Measurements from ENCODE around the gene GNAI1.

GNAI1 gene

DNA sequence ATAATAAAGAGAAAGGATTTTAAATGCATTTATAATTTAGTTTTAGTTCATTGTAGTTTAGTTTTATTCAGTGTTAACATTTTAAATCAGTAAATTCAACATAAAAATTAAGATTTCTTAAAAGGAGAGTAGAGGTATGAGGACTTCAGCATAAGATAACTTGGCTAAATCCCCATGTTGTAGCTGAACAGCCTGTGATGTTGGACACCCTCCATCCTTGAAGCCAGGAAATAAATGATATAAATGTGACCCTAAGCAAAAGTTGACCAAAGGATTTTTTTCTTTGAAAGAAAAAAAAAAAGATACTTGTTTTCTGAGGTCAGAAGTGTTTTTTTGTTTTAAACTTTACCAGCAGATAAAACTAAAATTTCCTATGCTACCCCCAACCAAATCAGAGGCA, 48.7 kb downstream of the GNAI1 start:
- Histone ChIP-seq H3K9me3 (ENCODE audit: severe bottlenecking) (no peaks in the 10 kb centered on the region), H3K27me3 (ENCODE audit: insufficient read depth, low read depth, severe bottlenecking) (no peaks in the 10 kb centered on the region), H3K4me3 (ENCODE audit: low read depth, low read length) (no peak overlapping the region), H3K27ac (no peak overlapping the region), H3K36me3 (no peaks in the 10 kb centered on the region)
- no peak for DNase-seq
- TF ChIP-seq, protein P1, sequence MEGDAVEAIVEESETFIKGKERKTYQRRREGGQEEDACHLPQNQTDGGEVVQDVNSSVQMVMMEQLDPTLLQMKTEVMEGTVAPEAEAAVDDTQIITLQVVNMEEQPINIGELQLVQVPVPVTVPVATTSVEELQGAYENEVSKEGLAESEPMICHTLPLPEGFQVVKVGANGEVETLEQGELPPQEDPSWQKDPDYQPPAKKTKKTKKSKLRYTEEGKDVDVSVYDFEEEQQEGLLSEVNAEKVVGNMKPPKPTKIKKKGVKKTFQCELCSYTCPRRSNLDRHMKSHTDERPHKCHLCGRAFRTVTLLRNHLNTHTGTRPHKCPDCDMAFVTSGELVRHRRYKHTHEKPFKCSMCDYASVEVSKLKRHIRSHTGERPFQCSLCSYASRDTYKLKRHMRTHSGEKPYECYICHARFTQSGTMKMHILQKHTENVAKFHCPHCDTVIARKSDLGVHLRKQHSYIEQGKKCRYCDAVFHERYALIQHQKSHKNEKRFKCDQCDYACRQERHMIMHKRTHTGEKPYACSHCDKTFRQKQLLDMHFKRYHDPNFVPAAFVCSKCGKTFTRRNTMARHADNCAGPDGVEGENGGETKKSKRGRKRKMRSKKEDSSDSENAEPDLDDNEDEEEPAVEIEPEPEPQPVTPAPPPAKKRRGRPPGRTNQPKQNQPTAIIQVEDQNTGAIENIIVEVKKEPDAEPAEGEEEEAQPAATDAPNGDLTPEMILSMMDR (IDR thresholded peaks at IDR 0.05; ENCODE audit: low read depth, low read length): no peak

DNA sequence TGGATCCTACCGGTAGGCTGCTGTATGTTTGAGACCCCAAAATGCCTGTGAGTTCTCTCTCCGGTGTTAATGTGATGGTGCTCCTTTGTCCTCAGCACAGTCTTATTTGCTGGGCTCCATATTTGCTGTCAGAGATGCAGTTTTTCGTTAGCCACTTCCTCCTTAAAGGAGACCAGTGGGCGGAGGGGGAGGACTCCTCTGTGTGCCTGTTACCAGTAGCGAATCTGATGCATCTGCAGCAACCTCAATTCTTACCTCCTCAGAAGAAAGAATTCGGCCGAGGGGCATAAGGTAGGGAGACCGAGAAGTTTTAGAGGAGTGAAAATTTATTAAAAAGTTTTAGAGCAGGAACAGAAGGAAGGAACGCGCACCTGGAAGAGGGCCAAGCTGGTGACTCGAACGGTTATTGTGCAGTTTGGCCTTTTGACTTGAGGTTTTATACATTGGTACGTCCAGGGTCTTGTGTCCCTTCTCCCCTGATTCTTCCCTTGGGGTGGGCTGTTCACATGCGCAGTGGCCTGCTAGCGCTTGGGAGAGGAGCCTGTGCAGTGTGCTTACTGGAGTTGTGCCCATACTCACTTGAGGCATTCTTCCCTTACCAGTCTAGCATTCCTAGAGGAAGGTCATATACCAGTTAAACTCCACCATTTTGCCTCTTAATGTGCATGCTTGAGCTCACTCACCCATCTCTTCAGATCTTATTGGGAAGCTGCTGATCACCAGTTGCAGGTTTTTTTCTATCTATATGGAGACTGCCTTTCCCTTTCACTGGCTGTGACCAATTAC, 49.5 kb downstream of the GNAI1 start:
- no peaks in the 10 kb centered on the region for H3K27me3 ChIP-seq (ENCODE audit: insufficient read depth, low read depth, severe bottlenecking)
- H3K36me3 ChIP-seq: no peaks in the 10 kb centered on the region
- DNase-seq: no peak
- TF ChIP-seq, protein P1 (IDR thresholded peaks at IDR 0.05; ENCODE audit: low read depth, low read length): no peak
- no peaks in the 10 kb centered on the region for H3K9me3 ChIP-seq (ENCODE audit: severe bottlenecking)
- H3K4me3 ChIP-seq (ENCODE audit: low read depth, low read length): no peak overlapping the region
- H3K27ac ChIP-seq: no peak overlapping the region

DNA sequence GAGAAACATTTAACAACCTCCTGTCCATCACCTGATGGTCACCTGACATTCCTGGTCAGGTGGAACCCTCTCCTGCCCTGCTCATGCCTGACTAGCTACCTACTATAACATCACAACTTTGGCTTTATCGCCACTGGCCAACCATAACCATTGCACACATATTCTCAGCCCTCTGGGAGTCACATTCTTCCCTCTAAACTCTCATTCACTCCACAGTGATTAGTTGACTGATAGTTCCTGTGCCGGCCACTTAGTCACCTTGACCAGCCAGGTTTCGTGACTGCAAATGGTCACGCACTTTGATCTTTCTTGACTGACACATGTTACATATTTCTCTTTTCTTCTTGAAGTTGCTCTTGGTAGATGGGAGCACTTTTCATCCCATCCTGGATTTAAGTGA, 50.1 kb downstream of the GNAI1 start:
- Histone ChIP-seq H3K4me3 (ENCODE audit: low read depth, low read length) (no peak overlapping the region), H3K27me3 (ENCODE audit: insufficient read depth, low read depth, severe bottlenecking) (no peaks in the 10 kb centered on the region), H3K27ac (no peak overlapping the region), H3K36me3 (no peaks in the 10 kb centered on the region), H3K9me3 (ENCODE audit: severe bottlenecking) (no peaks in the 10 kb centered on the region)
- TF ChIP-seq, protein P1 (IDR thresholded peaks at IDR 0.05; ENCODE audit: low read depth, low read length): no peak
- DNase-seq: no peak

DNA sequence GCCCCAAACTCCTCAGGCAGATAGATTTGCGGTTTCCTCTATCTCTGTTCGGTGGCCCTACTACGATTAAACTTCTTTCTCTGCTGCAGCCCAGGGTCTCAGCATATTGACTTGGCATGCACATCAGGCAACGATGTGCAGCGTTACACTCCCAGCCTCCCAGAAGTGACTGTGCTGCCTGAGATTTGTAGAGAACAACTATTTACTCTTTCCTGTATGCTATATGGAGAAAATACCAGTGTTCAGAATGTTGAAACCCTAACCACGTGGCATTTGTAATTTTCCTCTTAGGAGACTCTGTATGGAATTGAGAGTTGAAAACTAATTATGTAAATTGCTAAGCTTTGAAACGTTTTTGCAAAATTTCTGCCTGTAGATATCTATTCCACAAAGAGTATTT, 50.9 kb downstream of the GNAI1 start:
- Histone ChIP-seq H3K4me3 (ENCODE audit: low read depth, low read length) (no peak overlapping the region), H3K27ac (no peak overlapping the region), H3K27me3 (ENCODE audit: insufficient read depth, low read depth, severe bottlenecking) (no peaks in the 10 kb centered on the region), H3K9me3 (ENCODE audit: severe bottlenecking) (no peaks in the 10 kb centered on the region), H3K36me3 (no peaks in the 10 kb centered on the region)
- no peak for DNase-seq
- TF ChIP-seq, protein P1 (IDR thresholded peaks at IDR 0.05; ENCODE audit: low read depth, low read length): no peak

DNA sequence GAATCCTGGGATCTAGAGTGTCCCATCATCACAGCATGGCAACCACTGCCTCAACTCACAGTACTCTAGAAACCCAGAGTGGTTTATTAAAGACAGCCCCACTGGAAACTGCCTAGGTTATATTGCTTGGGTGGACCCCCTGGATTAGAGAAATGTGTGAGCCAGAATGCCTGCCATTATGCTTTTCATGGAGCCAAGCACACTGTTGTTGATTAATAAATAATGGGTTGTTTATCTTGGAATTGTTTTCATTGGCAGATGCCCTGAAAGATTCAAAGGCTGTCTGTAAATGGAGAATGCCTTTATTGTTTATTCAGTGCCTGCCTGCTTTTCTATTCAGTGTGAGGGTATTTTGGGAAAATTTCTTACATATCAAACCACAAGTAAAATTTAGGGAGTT, 52.1 kb downstream of the GNAI1 start:
- no peak overlapping the region for H3K27ac ChIP-seq
- no peaks in the 10 kb centered on the region for H3K27me3 ChIP-seq (ENCODE audit: insufficient read depth, low read depth, severe bottlenecking)
- DNase-seq: no peak
- TF ChIP-seq, protein P1 (IDR thresholded peaks at IDR 0.05; ENCODE audit: low read depth, low read length): no peak
- no peaks in the 10 kb centered on the region for H3K36me3 ChIP-seq
- H3K4me3 ChIP-seq (ENCODE audit: low read depth, low read length): no peak overlapping the region
- H3K9me3 ChIP-seq (ENCODE audit: severe bottlenecking): no peaks in the 10 kb centered on the region

DNA sequence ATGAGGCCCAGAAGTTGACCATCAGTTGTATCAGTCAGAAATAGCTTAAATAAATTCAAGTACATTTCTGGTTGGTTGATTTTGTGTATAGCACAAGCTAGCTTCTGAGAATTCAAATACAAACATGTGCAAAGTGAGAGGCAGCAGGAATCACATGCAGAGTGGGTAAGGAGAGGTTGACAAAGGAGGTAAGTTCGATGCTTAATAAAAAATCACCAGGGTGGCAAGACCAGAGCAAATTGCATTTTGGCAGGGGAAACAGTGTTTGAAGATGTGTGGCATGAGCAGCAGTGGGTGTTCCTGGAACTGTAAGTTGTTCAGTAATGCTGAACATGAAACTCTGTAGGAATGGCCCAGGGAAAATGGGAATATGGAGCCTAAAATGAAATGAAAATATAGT, 52.6 kb downstream of the GNAI1 start:
- TF ChIP-seq, protein P1 (IDR thresholded peaks at IDR 0.05; ENCODE audit: low read depth, low read length): no peak
- H3K36me3 ChIP-seq: no peaks in the 10 kb centered on the region

More for the DNA sequence above, 52.6 kb downstream of the GNAI1 start:
- no peak overlapping the region for H3K27ac ChIP-seq
- no peaks in the 10 kb centered on the region for H3K27me3 ChIP-seq (ENCODE audit: insufficient read depth, low read depth, severe bottlenecking)
- no peak for DNase-seq
- no peaks in the 10 kb centered on the region for H3K9me3 ChIP-seq (ENCODE audit: severe bottlenecking)
- H3K4me3 ChIP-seq (ENCODE audit: low read depth, low read length): no peak overlapping the region

All from WERI-Rb-1 (cell line).